Activated T-helper 1 cell treated with anti-CD3 and anti-CD28 coated beads, Interleukin-12 subunit alpha, Interleukin-12 subunit beta, Interleukin-2, Interleukin-4 antibody, amounts not matched to agents 30 ng/mL and 10 ng/mL and 1 ng/mL, durations not matched to agents 14 hours and 24 hours and 36 hours (primary cell): Measurements from ENCODE around the gene PLXDC2. TPM values are rescaled to one million over a fixed set of nuclear protein-coding genes. Genes with fewer than 3 reads are reported as not detected.

Experiments
- DNase-seq: peaks from one replicate; pipeline ENCODE4 v3.0.0; 2021; ENCODE audit warnings: low spot score
- H3K27ac Mint-ChIP-seq: one replicate; pipeline ENCODE4 v1.8.0; 2021; ENCODE audit warnings: mild to moderate bottlenecking, mixed read lengths
- H3K27me3 Mint-ChIP-seq: one replicate; pipeline ENCODE4 v1.8.0; 2022; ENCODE audit warnings: mild to moderate bottlenecking, moderate library complexity, mixed read lengths; ENCODE audit not compliant: insufficient read depth
- H3K36me3 Mint-ChIP-seq: one replicate; pipeline ENCODE4 v1.8.0; 2021; ENCODE audit warnings: low read depth, mixed read lengths
- H3K4me1 Mint-ChIP-seq: one replicate; pipeline ENCODE4 v1.8.0; 2021; ENCODE audit warnings: low read depth, mixed read lengths
- H3K4me3 Mint-ChIP-seq: one replicate; pipeline ENCODE4 v1.8.0; 2021; ENCODE audit warnings: mild to moderate bottlenecking, moderate library complexity, mixed read lengths
- H3K9me3 Mint-ChIP-seq: one replicate; pipeline ENCODE4 v1.8.0; 2021; ENCODE audit warnings: mixed read lengths
- intact Hi-C: fragments of 100-400 bp; cut with micrococcal nuclease; formaldehyde crosslinking; loops from one replicate; pipeline ENCODE4 v1.15.1; 2024
- total RNA-seq: library from RNA; stranded (reverse); gene quantifications from 2 replicates; pipeline ENCODE4 v1.2.3, GENCODE V29; 2022

The PLXDC2 gene
- total RNA-seq, 1 donor from 2014 or later = not detected

DNA sequence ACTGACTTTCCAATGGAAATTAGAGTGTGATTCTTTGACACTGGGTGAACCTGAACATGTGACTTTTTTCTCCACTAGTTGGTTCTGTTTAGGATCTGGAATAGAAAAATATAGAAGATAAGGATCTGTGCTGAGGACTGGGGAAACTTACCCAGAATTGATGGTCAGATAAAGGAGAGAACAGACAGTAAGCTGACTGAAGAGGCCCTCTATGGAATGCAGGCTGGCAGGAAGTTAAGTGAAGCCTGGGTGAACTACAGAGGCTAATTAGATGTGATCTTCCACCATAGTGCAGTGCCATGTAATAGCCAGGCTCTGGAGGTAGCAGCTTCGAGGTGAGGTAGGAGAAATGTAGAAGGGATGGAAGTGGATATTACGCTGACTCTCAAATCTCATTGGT, 455.3 kb downstream of the PLXDC2 start:
- H3K27me3 Mint-ChIP-seq = no peaks in the 10 kb centered on the region
- H3K9me3 Mint-ChIP-seq = peaks cover 16% of the 10 kb centered on the region
- intact Hi-C loops = no loop called here
- H3K27ac Mint-ChIP-seq = no peak overlapping the region
- no peak overlapping the region for H3K4me3 Mint-ChIP-seq
- DNase-seq = no peak
- H3K36me3 Mint-ChIP-seq = no peaks in the 10 kb centered on the region
- no peaks in the 10 kb centered on the region for H3K4me1 Mint-ChIP-seq

DNA sequence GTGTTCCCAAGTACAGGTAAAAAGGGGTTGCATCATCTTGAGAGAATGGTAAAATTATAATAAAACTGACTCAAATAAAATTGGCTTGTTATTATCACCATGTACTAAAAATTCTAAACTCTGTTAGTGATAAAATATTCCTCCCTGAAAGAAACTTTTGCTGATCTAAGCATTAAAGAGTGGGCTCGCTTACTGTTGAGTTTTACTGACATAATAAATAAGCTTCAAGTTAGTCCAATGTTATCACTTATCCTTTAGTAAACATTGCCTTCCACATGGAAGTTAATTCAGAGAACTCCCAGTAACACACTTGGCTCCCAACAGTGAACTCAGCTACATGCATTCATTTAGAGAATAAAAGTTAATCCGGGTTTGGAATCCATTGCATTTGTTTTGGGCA, 456.4 kb downstream of the PLXDC2 start:
- Mint-ChIP-seq H3K4me1 (no peaks in the 10 kb centered on the region), H3K36me3 (no peaks in the 10 kb centered on the region), H3K27me3 (no peaks in the 10 kb centered on the region), H3K9me3 (peaks cover 21% of the 10 kb centered on the region), H3K4me3 (no peak overlapping the region), H3K27ac (no peak overlapping the region)
- intact Hi-C loops = no loop called here
- no peak for DNase-seq

DNA sequence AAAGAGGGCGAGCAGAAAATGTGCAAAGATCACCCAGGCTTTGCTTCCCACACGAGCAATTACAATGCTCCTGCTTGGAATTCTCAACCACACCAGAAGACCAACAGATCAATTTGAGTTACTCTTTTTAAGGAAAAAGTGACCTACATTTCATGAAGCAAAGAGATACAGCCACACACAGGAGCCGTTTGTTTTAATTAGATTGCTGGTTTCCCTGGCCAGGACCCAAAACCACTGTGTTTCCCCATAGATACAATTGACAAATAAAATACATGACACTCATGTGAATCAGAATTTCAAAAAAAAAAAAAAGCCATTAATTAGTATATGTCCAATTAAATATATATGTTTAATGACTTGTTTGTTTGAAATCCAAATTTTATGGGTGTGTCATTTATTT, 458.3 kb downstream of the PLXDC2 start:
- Mint-ChIP-seq H3K27me3 (no peaks in the 10 kb centered on the region), H3K36me3 (no peaks in the 10 kb centered on the region), H3K27ac (no peak overlapping the region), H3K4me1 (no peaks in the 10 kb centered on the region), H3K4me3 (no peak overlapping the region), H3K9me3 (peaks cover 19% of the 10 kb centered on the region)
- no peak for DNase-seq
- intact Hi-C loops = no loop called here

DNA sequence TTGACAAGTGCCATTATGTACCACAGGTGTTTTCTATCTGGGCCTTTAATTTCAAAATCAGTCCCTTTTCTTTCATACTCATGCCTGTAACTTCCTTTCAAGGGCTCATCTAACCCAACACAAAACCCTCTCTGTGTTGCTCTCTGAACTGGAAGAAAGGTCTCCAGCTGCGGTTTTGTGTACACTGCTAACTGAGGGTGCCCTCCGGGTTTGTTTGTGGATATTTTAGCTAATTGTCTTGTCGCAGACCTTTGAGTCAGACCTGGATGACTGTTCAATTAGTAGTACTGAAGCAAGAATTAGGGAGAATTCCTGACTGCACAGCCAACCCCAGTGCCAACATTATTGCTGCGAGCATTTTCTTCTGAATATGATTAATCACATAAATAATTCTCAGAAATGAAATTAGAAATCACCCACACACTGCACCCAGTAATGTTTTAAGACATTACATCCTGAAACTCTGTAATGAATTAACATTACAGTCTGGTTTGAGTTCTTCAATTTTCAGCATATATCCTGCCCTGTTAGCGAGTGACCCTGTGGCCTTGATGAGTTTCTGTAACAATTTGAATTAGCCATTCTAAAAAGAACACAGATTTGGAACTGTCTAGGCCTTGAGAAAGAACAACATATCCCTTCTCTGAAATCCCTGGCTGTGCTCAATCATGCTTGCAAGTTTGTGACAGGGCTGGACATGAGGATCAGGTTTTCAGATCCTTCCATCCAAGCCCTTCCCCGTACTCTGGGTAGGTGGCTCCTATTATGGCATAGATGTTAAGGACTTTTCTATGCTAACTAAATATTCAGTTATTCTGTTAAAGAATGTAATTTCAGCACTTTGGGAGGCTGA, 460.1 kb downstream of the PLXDC2 start:
- Mint-ChIP-seq H3K9me3 (peaks cover 15% of the 10 kb centered on the region), H3K4me1 (no peaks in the 10 kb centered on the region), H3K4me3 (no peak overlapping the region), H3K27me3 (no peaks in the 10 kb centered on the region), H3K36me3 (no peaks in the 10 kb centered on the region), H3K27ac (no peak overlapping the region)
- no peak for DNase-seq
- intact Hi-C loops = no loop called here

DNA sequence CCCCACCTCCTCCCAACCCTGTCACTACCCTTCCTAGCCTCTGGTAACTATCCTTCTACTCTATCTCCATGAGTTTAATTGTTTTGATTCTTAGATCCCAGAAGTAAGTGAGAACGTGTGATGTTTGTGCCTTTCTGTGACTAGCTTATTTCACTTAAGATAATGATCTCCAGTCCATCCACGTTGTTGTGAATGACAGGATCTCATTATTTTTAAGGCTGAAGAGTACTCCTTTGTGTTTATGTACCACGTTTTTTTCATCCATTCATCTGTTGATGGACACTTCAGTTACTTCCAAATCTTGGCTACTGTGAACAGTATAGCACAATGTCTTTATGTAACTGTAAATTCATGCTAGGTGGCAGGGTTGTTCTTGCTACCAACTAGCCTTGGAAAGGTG, 461.6 kb downstream of the PLXDC2 start:
- Mint-ChIP-seq H3K4me1 (no peaks in the 10 kb centered on the region), H3K9me3 (peaks cover 15% of the 10 kb centered on the region), H3K4me3 (no peak overlapping the region), H3K36me3 (no peaks in the 10 kb centered on the region), H3K27me3 (no peaks in the 10 kb centered on the region), H3K27ac (no peak overlapping the region)
- intact Hi-C loops = no loop called here
- DNase-seq = no peak

DNA sequence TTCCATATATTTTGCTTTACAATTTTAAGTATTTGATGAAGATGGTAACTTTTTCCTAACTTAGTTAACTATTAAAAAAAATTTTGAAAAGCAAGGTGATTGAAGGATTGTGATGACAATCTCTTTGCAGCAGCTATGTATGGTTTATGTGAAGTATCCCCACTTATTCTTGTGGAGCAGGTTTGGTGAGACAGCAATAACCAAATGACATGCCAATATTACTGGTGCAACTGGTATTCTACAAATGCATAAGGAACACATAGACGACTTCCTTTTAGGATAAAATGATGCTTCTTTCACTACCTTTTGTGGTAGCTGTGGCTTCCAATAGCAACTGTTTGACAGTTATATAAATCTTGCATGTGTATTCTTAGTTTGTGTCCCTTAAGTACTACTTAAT, 465.3 kb downstream of the PLXDC2 start:
- no peaks in the 10 kb centered on the region for H3K36me3 Mint-ChIP-seq
- DNase-seq = no peak
- H3K9me3 Mint-ChIP-seq = peaks cover 11% of the 10 kb centered on the region
- intact Hi-C loops = no loop called here
- no peak overlapping the region for H3K4me3 Mint-ChIP-seq
- H3K27me3 Mint-ChIP-seq = no peaks in the 10 kb centered on the region
- no peak overlapping the region for H3K27ac Mint-ChIP-seq
- no peaks in the 10 kb centered on the region for H3K4me1 Mint-ChIP-seq

DNA sequence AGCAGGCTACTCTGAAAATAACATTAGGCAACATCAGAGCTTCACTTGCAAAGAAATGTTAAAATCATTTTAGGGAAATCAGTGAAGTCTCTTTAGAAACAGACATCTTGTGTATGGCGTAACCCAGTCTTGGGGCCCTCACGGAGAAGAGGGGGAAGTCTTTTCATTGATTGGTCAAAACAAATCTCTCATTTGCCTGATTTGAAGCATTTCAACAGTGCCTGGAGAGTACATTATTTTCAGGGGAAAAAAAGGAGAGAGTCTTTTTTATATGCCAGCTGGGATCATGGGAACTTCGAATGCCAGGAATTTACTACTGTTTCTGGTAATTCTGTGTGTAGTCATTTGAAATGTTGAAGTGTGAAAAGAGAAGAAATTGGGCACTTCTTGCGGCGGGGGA, 471.4 kb downstream of the PLXDC2 start:
- no peak for DNase-seq
- H3K27ac Mint-ChIP-seq = no peak overlapping the region
- H3K4me3 Mint-ChIP-seq = no peak overlapping the region
- H3K36me3 Mint-ChIP-seq = no peaks in the 10 kb centered on the region
- peaks cover 20% of the 10 kb centered on the region for H3K9me3 Mint-ChIP-seq
- H3K27me3 Mint-ChIP-seq = no peaks in the 10 kb centered on the region
- intact Hi-C loops = no loop called here
- no peaks in the 10 kb centered on the region for H3K4me1 Mint-ChIP-seq

DNA sequence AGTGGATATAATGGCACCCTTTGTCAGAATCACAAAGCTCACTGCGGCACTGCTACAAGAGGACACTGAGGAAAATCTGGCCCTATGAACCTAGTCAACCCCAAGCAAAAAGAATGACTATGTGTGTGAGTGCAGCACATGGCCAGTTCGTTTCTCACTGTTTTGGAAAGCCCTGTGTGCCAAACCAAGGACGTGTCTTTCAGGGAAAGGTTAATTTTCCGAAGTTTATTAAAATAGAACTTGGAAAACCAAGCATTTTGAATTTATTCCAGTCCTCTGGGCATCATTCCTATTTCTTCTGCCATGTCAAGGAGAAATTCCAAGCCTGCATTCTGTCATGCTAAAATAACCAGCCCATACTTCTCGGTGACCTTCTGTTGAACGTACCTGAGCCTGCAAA, 471.8 kb downstream of the PLXDC2 start:
- intact Hi-C loops = no loop called here
- H3K4me3 Mint-ChIP-seq = no peak overlapping the region
- H3K27me3 Mint-ChIP-seq = no peaks in the 10 kb centered on the region
- no peak overlapping the region for H3K27ac Mint-ChIP-seq
- no peaks in the 10 kb centered on the region for H3K36me3 Mint-ChIP-seq
- H3K4me1 Mint-ChIP-seq = no peaks in the 10 kb centered on the region
- no peak for DNase-seq
- peaks cover 20% of the 10 kb centered on the region for H3K9me3 Mint-ChIP-seq

DNA sequence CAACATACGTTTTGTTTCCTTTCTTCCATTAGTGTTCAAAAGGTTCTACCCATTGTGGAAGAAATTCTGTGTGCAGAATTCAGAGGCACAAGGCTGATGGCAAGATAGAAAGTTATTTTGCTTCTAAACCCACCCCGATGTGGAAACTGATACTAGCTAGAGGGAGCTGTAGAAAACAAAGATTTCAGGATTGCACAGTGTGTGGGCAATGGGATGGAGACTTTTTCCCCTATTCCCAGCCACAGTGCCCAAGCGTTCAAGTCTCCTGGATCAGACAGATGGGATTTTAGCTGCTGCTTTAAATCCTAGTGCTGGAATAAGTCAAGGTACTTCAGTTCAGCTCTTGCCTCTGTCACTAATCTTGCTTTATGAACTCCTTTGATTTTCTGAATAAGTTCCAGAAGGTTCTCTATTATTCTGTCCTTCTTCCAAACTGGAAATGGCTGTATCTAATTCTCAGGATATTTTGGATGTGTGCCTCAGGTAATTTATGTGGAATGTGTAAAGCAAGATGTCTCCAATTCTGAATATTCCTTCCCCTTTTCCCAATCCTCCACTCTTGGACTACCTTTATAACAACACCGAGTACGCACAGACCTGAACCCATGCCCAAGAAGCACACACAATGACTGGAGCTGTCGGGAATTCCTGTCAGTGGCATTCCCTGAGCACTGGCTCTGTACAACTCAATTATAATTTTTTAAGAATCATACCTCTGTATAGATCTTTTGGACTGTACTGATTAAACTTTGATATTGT, 473.0 kb downstream of the PLXDC2 start:
- no peaks in the 10 kb centered on the region for H3K4me1 Mint-ChIP-seq
- peaks cover 22% of the 10 kb centered on the region for H3K9me3 Mint-ChIP-seq
- no peak overlapping the region for H3K27ac Mint-ChIP-seq
- H3K27me3 Mint-ChIP-seq = no peaks in the 10 kb centered on the region
- no peaks in the 10 kb centered on the region for H3K36me3 Mint-ChIP-seq
- intact Hi-C loops = no loop called here
- no peak overlapping the region for H3K4me3 Mint-ChIP-seq
- DNase-seq = no peak

DNA sequence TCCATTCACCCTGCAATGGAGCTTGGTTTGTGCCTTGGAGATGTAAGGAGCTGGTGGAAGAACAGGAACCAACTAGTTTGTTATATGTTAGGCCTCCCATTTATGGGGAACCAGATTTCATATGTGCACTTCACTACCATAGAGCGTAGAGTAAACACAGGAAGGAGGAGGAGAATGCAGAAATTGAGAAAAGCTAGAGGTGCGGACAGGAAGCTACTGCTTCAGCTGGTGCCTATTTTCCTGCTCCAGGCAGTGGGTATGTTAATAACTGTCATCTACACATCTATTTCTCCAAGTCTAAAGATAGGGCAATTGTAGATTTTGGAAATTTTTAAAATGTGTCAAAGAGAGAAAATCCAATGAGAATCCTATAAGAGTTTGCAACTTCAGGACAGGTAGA, 482.2 kb downstream of the PLXDC2 start:
- Mint-ChIP-seq H3K4me3 (no peak overlapping the region), H3K27ac (no peak overlapping the region), H3K27me3 (no peaks in the 10 kb centered on the region), H3K4me1 (no peaks in the 10 kb centered on the region), H3K9me3 (peaks cover 33% of the 10 kb centered on the region), H3K36me3 (no peaks in the 10 kb centered on the region)
- DNase-seq = no peak
- intact Hi-C loops = no loop called here

DNA sequence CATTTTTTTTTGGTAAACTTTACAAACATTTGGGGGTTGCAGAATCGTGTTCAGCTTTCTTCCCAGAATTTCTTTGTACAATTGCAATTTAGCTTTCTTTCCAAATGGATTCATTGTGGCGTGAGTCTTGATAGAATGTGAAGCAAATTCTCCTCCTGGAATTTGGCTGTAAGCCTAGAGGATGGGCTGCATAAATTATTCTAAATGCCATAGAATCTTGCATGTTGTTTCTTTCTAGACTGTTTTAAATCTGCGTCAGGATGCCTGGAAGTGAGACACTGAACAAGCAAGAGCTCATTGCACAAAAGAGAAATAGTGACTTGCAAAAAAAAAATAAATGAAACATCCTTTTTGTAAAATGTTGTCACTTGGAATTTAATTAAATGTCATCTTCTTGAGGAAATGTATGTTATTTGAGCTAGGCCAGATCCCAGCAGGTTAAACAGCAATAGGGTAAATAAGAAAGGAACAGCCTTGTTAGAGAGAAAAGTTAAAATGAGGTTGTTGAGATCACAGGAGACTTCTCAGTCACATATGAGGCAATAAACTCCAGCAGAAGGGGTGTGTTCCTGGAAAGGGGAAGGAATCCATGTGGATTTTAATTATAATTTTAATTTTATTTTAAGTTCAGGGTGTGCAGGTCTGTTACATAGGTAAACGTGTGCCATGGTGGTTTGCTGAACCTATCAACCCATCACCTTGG, 483.0 kb downstream of the PLXDC2 start:
- Mint-ChIP-seq H3K4me3 (no peak overlapping the region), H3K27ac (no peak overlapping the region), H3K9me3 (peaks cover 31% of the 10 kb centered on the region), H3K4me1 (no peaks in the 10 kb centered on the region), H3K36me3 (no peaks in the 10 kb centered on the region), H3K27me3 (no peaks in the 10 kb centered on the region)
- no peak for DNase-seq
- intact Hi-C loops = no loop called here

DNA sequence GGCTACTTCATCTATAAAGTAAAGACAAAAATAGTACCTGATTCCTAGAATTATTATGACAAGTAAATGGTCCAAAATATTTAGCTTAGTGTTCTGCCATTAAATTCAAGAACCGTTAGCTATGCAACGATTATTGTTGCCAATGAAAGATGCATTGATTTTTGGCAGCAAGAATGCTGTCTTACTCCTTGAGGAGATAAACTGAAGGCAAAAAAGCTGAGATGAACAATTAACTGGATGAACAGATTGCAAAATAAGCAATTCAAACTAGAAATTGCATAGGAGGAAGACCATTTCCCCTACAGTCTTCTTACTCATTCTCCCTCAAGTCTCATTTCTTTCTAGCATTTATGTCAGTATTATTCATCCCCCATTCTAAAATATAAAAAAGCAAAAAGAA, 484.5 kb downstream of the PLXDC2 start:
- no peaks in the 10 kb centered on the region for H3K27me3 Mint-ChIP-seq
- H3K4me3 Mint-ChIP-seq = no peak overlapping the region
- H3K36me3 Mint-ChIP-seq = no peaks in the 10 kb centered on the region
- H3K9me3 Mint-ChIP-seq = peaks cover 19% of the 10 kb centered on the region
- intact Hi-C loops = no loop called here
- H3K27ac Mint-ChIP-seq = no peak overlapping the region
- H3K4me1 Mint-ChIP-seq = no peaks in the 10 kb centered on the region
- DNase-seq = no peak

DNA sequence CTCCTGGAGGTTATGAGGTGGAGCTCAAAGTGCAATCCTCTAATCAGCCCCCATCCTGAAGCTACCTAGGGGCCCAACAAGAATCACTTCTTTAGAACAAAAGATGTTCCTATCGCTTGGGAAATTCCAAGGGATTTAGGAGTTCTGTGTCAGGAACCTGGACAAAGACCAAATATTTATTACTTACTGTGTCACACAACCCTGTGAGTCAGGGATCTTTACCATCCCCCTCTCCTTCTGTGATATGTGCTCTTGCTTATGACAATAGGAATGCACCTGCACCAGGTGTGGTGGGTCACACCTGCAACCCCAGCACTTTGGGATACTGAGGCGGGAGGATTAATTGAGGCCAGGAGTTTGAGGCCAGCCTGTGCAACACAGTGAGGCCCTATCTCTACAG, 485.8 kb downstream of the PLXDC2 start:
- no peaks in the 10 kb centered on the region for H3K4me1 Mint-ChIP-seq
- H3K4me3 Mint-ChIP-seq = no peak overlapping the region
- DNase-seq = no peak
- H3K27ac Mint-ChIP-seq = no peak overlapping the region
- no peaks in the 10 kb centered on the region for H3K36me3 Mint-ChIP-seq
- peaks cover 14% of the 10 kb centered on the region for H3K9me3 Mint-ChIP-seq
- H3K27me3 Mint-ChIP-seq = no peaks in the 10 kb centered on the region
- intact Hi-C loops = no loop called here
